HG03135 (cell line): Measurements from ENCODE around the gene PAWR.
A peak's percentile ranks its signal among the peaks of the same experiment; 100 is the strongest.
"Not testable (repeated sequence)": the region's sequence is repeated elsewhere in the genome, so short reads cannot be mapped to it uniquely, and the experiment has no call there.

ENCODE experiments used
- ATAC-seq: cut with Tn5 transposase; IDR thresholded peaks from one replicate; pipeline ENCODE4 v1.9.1; 2021; ENCODE audit warnings: mild to moderate bottlenecking, moderate library complexity; ENCODE audit not compliant: unreplicated experiment

PAWR gene

DNA sequence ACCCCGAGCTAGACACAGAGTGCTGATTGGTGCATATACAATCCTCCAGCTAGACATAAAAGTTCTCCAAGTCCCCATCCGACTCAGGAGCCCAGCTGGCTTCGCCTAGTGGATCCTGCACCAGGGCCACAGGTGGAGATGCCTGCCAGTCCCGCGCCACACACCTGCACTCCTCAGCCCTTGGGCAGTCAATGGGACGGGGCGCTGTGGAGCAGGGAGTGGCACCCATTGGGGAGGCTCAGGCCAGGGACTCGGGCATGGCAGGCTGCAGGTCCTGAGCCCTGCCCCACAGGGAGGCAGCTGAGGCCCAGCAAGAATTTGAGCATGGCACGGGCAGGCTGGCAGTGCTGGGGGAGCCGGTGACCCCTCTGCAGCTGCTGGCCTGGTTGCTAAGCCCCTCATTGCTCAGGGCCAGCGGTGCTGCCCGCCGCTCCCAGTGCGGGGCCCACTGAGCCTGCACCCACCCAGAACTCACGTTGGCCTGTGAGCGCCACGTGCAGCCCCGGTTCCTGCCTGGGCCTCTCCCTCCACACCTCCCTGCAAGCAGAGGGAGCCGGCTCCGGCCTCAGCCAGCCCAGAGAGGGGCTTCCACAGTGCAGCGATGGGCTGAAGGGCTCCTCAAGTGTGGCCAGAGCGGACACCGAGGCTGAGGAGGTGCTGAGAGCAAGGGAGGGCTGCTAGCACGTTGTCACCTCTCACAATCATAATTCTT is 136.7 kb downstream of the PAWR start:
- ATAC-seq = no peak

GRCh38 chr12:79552192-79552591 is 138.6 kb downstream of the PAWR start:
- ATAC-seq = no peak

DNA sequence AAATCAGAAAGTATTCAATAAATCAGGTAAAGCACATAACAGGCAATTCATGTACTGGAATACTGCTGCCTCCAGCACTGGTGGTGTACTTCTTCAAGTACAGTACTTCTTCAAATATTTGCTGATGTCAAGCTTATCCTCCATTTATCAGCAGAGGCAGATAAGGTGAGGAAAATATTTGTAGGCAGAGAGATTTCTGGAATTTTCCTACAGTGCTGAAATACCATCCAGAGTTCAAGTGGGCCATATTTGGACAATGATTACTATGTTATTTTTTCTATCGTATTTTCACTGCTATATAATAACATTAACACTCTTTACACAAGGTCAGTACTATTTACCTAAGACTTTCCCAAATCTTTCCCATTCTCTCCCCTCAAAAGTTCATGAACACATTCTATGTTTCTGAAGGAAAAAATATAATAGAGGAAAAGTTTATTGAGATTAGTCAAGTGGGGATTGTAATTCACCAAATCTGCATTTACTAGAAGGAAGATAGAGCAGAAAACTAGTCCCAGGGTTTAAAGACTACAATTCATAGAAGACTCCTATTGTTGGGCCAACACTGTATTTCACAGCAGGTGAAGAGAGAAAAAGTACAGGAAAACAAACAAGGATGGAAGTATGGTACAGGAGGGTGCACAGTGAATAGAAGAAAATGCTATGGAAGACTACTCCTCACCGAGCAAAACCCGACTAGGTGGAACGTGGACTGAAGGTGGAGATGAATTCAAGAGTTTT is 141.1 kb downstream of the PAWR start:
- no peak for ATAC-seq

- no peak for ATAC-seq
These were observed 142.2 kb downstream of the PAWR start for GRCh38 chr12:79548610-79548924.

- peak; percentile 79 for ATAC-seq
These were observed 142.8 kb downstream of the PAWR start for GRCh38 chr12:79547735-79548609.

DNA sequence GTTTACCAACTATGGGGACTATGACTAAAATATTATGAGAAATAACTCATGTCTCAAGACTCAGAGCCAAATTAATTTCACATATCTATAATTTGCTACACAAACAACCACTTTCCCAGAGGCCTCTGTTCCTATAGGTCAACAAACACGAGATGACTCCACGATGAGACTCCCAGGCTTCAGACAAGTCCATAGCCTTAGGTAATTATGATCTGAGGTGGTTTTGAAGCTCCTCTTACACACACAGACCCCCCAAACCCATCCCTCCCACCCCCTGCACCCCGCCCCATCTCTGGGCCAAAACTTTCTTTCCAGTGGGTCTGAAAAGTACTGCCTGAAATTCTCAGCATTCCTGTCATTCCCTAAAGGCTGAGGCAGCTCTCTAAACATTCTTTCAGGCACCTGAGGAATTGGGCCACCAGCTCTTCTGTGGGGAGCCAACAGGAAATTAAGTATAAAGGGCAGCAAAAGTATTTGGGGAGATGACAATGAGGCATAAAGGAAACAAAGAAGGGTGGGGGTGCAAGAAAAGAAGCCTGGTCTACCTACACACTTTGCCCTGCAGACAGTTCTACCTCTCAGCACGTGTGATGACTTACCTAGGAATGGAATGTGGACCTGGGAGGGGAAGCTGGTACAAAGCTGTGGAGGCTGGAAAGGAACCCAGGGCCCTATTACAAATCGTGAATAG is 143.6 kb downstream of the PAWR start:
- ATAC-seq = no peak

DNA sequence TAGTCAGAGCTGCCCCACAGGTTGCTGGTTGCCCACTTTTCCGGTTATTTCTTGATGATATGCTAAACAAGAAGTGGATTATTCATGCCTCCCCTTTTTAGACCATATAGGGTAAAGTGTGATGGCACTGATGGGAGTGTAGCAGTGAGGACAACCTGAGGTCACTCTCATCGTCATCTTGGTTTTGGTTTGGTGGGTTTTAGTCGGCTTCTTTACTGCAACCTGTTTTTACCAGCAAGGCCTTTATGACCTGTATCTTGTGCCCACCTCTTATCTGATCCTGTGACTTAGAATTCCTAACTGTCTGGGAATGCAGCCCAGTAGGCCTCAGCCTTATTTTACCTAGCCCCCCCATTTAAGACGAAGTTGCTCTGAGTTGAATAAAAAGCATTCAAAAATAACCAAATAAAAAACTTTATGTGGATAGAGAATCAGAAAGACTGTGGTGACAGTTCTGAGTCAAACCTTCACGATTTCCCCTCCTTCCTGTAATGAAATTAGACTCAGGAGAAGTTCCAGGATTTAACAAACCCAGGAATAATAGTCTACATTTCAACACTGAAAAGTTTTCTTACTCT is 144.2 kb downstream of the PAWR start:
- no peak for ATAC-seq

GRCh38 chr12:79544439-79544838 is 146.3 kb downstream of the PAWR start:
- not testable (repeated sequence) for ATAC-seq

DNA sequence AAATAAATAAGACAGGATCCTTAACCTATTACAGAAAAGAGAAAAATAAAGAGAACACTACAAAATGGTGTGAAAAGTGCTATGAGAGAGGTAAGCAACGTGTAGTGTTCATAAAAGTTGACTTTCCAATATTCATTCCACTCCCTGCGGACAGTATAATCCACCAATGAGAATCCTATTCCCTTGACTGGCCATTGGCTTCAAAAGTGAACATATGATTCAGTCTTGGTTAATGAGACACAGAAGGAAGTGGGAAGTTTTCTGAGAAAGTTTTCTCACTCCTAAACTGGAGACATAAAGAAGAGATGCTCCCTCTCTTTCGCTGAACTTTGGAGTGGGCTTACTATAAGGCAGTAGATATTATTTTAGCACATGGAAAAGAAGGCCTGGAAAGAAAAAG is 153.1 kb downstream of the PAWR start:
- no peak for ATAC-seq

DNA sequence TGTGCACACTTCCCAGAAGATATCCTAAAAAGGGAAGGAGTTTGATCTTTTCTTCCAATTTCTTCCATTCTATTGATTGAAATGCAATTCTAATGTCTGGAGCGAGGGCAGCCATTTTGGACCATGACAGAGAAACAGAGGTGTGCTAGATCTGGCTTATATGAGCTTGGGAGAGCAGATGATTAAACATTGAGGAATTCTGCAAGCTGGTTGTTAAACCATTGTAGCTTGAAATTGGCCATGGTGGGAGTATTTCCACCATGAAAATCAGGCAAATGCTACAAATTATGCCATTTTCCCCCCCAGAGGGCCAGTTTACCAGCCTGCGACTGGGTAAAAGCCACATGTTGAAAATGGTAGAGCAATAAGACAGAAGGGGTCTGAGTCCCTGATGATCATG is 155.0 kb downstream of the PAWR start:
- ATAC-seq = no peak
